Subcutaneous preadipocyte (primary cell): ENCODE data around the gene TBC1D26. TPM values are rescaled to one million over a fixed set of nuclear protein-coding genes. Genes with fewer than 3 reads are reported as not detected.

Experiments used
- small RNA-seq: library from RNA; depleted of rRNA; stranded (forward); fragments of <200 nt; gene quantifications from one replicate; pipeline ENCODE3, GENCODE V24; 2012
- total RNA-seq: library from RNA; depleted of rRNA; stranded (reverse); fragments of >200 nt; gene quantifications from 2 replicates; pipeline ENCODE4 v1.2.3, GENCODE V29; 2012

TBC1D26 gene
- total RNA-seq: not detected in 2 replicates

DNA sequence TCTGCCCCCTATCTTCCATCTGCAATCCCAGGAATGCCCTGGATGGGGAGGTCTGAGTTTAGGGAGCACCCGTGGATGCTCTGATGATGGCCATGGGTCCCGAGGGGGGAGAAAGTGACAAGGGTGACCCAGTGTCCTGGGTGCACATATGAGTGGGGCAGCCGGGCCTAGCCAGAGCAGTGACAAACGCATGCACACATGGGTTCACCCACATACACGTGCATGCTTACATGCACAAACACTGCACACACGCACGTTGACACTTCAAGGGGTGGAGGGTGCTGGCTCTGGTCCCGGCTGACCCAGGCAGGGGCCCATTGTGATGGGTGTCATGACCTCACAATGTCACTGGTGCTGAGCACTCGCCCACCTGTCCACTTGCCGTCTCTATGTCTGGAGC lies at the start of gene TBC1D26:
Gene TBC1D26, plus strand, starts transcription at position 384 of the 400 bp plus-strand sequence. CDS start 3,066 bp downstream, outside the sequence.

DNA sequence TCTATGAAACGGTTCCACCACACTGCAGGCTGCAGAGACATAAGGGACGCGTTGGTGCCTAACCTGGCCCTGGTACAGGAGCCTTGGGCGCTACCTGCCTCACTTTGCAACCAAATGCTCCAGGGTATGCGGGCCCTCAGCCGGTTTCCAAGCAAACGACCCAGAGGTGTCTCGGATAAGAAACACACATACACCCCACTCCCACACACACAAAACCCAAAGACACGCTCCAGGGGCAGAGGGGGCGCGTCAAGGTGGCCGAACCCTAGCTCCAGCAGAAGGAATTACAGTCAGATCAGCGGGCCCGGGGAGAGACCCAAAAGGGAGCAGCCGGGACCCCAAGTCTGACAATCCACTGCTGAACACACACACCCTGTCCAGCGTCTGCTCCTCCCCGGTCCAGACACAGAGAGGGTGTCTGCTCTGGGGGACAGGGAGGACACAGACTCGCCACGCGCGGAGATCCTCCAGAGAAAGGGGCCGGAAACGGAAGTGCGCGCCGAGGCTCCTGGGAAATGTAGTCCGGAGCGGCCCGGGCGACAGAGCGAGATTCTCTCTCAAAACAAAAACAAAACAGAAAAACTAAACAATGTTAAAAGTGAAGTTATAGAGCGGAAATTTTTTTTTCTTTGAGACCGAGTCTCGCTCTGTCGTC lies 48.1 kb upstream of the TBC1D26 start, which contains the start of gene TRIM16:
Gene TRIM16, minus strand, starts transcription at position 488 of the 655 bp plus-strand sequence. CDS start 32,702 bp downstream, outside the sequence.

DNA sequence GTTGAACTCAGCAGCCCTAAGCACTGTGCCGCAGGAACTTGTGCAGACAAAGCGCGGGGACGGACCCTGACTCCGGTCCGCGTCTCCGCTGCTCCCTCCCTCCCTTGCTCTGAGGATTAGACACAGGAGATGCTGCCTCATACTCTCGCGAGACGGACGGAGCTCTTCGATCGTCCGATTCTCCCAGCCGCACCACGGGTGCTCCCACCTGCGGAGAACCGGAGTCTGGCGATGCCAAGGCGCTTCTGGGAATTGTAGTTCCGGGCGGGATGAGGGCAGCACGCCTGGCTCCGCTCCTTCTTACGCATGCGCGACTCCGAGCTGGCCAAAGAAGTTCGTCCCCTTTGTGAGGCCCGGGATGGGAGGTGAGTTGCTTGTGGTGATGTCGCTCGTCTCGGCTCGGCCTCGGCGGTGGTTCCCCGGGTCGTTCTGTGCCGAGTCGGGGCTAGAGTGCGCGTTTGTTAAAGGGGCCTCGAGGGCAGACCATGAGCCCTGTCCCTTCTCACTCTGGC lies 32.6 kb upstream of the TBC1D26 start, which contains the start of gene ZNF286A:
Gene ZNF286A, plus strand, starts transcription at position 340 of the 512 bp plus-strand sequence. CDS start 578 bp downstream, outside the sequence.

Small RNA genes lying within 50 kb of the gene (small RNA-seq; reads per million reads assigned to genes)
- gene AC015922.1 (not detected), gene RNA5SP436 (not detected)

Other genes with a start within 250 kb of the TBC1D26 start
- 15.4 and 16.9 TPM in 2 replicates for gene TVP23C, start 168.8 kb upstream of the TBC1D26 start, total RNA-seq
- 0.73 and 2.2 TPM in 2 replicates for gene FBXW10B, start 112.6 kb upstream of the TBC1D26 start, total RNA-seq
- 35.3 and 55.7 TPM in 2 replicates for gene TRIM16, start 48.0 kb upstream of the TBC1D26 start, total RNA-seq
- gene ZNF286A, start 32.5 kb upstream of the TBC1D26 start, total RNA-seq: 32.6 and 35.6 TPM in 2 replicates
- 20.2 and 27.2 TPM in 2 replicates for gene ADORA2B, start 212.8 kb downstream of the TBC1D26 start, total RNA-seq